Measurements from ENCODE around the gene ABHD12B. TPM values are rescaled to one million over a fixed set of nuclear protein-coding genes. Genes with fewer than 3 reads are reported as not detected.

Gene ABHD12B
- total and polyA plus RNA-seq, 9 of the 15 experiments (the other 6 are each of a cell fraction or from before 2014, with no cell fraction given), result not detected

DNA sequence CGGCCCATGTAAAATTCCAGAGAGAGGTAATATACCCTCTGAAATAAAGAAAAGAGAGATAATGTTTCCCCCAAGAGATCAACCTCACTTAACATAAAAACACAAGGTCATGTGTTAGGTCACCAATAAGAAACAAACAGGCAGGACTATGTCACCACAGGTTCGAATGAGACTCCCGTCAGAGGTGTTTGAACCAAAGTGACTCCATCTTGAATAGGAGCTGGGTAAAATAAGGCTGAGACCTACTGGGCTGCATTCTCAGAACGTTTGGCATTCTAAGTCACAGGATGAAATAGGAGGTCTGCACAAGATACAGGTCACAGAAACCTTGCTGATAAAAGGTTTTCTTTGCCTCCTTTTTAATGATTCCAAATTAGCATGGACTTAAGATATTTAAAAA, 65.9 kb downstream of the ABHD12B start (continued):
- TF ChIP-seq, protein P1, sequence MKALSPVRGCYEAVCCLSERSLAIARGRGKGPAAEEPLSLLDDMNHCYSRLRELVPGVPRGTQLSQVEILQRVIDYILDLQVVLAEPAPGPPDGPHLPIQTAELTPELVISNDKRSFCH (CRISPR knock-in tag; IDR thresholded peaks at IDR 0.05), result no peak
- TF ChIP-seq, protein P1 (tag; IDR thresholded peaks at IDR 0.05), result no peak
- TF ChIP-seq, protein P2, sequence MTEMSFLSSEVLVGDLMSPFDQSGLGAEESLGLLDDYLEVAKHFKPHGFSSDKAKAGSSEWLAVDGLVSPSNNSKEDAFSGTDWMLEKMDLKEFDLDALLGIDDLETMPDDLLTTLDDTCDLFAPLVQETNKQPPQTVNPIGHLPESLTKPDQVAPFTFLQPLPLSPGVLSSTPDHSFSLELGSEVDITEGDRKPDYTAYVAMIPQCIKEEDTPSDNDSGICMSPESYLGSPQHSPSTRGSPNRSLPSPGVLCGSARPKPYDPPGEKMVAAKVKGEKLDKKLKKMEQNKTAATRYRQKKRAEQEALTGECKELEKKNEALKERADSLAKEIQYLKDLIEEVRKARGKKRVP (CRISPR knock-in tag; IDR thresholded peaks at IDR 0.05), result 0 out of 2 replicates have a peak, but pooled peaks have one; percentile 13
- TF ChIP-seq ZC3H11A (IDR thresholded peaks at IDR 0.05; ENCODE audit: low read depth, low read length) (no peak), ZNF23 (CRISPR knock-in tag; IDR thresholded peaks at IDR 0.05) (no peak), HIVEP1 (CRISPR knock-in tag; IDR thresholded peaks at IDR 0.05) (0 out of 2 replicates have a peak, but pooled peaks have one; percentile 61), CBX3 (IDR thresholded peaks at IDR 0.05; ENCODE audit: borderline replicate concordance in 1 of 2, low read length in 2 of 2) (no peak), DMBX1 (CRISPR knock-in tag; IDR thresholded peaks at IDR 0.05; ENCODE audit: borderline replicate concordance) (peak; percentile 91), PHF8 (IDR thresholded peaks at IDR 0.05; ENCODE audit: borderline replicate concordance, low read length) (no peak), ZNF324 (CRISPR knock-in tag; IDR thresholded peaks at IDR 0.05) (no peak), JUNB (CRISPR knock-in tag; conservative IDR thresholded peaks at IDR 0.05) (no peak), STAG1 (CRISPR knock-in tag; IDR thresholded peaks at IDR 0.05; ENCODE audit: borderline replicate concordance) (no peak), ZNF408 (CRISPR knock-in tag; IDR thresholded peaks at IDR 0.05; ENCODE audit: low read depth) (no peak), EGR1 (conservative IDR thresholded peaks at IDR 0.05) (no peak), KAT8 (IDR thresholded peaks at IDR 0.05; ENCODE audit: low read depth) (no peak), ZKSCAN3 (CRISPR knock-in tag; IDR thresholded peaks at IDR 0.05) (no peak), XRCC4 (IDR thresholded peaks at IDR 0.05; ENCODE audit: extremely low read depth, insufficient read depth, insufficient read length) (no peak), YY1 (IDR thresholded peaks at IDR 0.05; ENCODE audit: borderline replicate concordance in 1 of 3, control insufficient read depth in 1 of 3, extremely low read depth in 1 of 3, insufficient read depth in 3 of 3, insufficient read length in 1 of 3, insufficient replicate concordance in 2 of 3, low read depth in 1 of 3, low read length in 2 of 3) (no peak), MTA1 (IDR thresholded peaks at IDR 0.05; ENCODE audit: borderline replicate concordance) (no peak), CAMTA2 (CRISPR knock-in tag; conservative IDR thresholded peaks at IDR 0.05) (no peak), TCF7 (IDR thresholded peaks at IDR 0.05; ENCODE audit: borderline replicate concordance) (no peak), KLF16 (IDR thresholded peaks at IDR 0.05) (no peak), CREM (IDR thresholded peaks at IDR 0.05; ENCODE audit: low read depth) (no peak), CHD4 (IDR thresholded peaks at IDR 0.05; ENCODE audit: insufficient read depth, insufficient replicate concordance, low read depth, low read length, poor library complexity, severe bottlenecking) (no peak), GTF2A2 (tag; IDR thresholded peaks at IDR 0.05) (no peak), MCM2 (IDR thresholded peaks at IDR 0.05; ENCODE audit: low read depth) (no peak)
- TF ChIP-seq, protein P3, sequence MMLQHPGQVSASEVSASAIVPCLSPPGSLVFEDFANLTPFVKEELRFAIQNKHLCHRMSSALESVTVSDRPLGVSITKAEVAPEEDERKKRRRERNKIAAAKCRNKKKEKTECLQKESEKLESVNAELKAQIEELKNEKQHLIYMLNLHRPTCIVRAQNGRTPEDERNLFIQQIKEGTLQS (IDR thresholded peaks at IDR 0.05), result no peak
- TF ChIP-seq, protein P3 (CRISPR knock-in tag; conservative IDR thresholded peaks at IDR 0.05), result no peak
- TF ChIP-seq, protein P4, sequence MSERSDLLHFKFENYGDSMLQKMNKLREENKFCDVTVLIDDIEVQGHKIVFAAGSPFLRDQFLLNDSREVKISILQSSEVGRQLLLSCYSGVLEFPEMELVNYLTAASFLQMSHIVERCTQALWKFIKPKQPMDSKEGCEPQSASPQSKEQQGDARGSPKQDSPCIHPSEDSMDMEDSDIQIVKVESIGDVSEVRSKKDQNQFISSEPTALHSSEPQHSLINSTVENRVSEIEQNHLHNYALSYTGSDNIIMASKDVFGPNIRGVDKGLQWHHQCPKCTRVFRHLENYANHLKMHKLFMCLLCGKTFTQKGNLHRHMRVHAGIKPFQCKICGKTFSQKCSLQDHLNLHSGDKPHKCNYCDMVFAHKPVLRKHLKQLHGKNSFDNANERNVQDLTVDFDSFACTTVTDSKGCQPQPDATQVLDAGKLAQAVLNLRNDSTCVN (CRISPR knock-in tag; IDR thresholded peaks at IDR 0.05), result no peak
